ENCODE data around the gene UBE2J2. TPM values are rescaled to one million over a fixed set of nuclear protein-coding genes. Genes with fewer than 3 reads are reported as not detected.

UBE2J2 gene
- total RNA-seq, 1 donor from 2014 or later: 65.1 TPM

DNA sequence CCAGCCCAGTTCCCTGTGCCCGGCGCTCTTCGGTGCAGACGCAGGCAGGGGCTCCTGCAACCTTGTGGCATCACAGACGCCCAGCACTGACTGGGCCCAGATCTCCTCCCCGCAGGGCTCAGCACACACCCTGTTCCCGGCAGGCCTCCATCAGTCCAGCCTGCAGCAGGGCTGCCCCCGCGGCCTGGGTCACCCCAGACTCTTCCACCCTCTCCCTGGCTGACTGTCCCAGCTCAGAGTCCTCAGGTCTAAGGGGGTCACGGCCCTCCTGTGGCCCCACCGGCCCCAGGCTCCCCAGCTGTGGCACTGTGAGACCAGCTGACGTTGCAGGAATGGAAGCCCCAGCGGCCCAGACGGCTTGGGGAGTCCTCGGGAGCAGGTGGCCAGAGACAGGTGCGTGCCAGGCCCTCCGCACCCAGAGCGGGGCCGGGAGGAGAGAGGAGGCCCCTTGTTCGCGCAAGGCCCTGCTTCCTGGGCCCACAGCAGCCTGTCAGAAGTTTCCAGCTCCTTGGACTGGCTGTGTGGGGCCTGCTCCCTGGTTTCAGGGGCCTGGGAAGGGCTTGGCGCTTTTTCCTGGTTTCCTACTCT is 37.4 kb downstream of the UBE2J2 start:
- DNase-seq (ENCODE audit: low read depth): no peak
- Histone ChIP-seq H3K4me3 (ENCODE audit: low read depth, low read length) (no peak overlapping the region), H3K36me3 (ENCODE audit: control insufficient read depth, insufficient read depth, low read length) (peaks cover 2% of the 10 kb centered on the region), H3K27me3 (ENCODE audit: control insufficient read depth, insufficient read depth, low read length) (peaks cover 22% of the 10 kb centered on the region)
- TF ChIP-seq, protein P1, sequence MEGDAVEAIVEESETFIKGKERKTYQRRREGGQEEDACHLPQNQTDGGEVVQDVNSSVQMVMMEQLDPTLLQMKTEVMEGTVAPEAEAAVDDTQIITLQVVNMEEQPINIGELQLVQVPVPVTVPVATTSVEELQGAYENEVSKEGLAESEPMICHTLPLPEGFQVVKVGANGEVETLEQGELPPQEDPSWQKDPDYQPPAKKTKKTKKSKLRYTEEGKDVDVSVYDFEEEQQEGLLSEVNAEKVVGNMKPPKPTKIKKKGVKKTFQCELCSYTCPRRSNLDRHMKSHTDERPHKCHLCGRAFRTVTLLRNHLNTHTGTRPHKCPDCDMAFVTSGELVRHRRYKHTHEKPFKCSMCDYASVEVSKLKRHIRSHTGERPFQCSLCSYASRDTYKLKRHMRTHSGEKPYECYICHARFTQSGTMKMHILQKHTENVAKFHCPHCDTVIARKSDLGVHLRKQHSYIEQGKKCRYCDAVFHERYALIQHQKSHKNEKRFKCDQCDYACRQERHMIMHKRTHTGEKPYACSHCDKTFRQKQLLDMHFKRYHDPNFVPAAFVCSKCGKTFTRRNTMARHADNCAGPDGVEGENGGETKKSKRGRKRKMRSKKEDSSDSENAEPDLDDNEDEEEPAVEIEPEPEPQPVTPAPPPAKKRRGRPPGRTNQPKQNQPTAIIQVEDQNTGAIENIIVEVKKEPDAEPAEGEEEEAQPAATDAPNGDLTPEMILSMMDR (IDR thresholded peaks at IDR 0.05; ENCODE audit: insufficient read depth, low read length, poor library complexity, severe bottlenecking): no peak

DNA sequence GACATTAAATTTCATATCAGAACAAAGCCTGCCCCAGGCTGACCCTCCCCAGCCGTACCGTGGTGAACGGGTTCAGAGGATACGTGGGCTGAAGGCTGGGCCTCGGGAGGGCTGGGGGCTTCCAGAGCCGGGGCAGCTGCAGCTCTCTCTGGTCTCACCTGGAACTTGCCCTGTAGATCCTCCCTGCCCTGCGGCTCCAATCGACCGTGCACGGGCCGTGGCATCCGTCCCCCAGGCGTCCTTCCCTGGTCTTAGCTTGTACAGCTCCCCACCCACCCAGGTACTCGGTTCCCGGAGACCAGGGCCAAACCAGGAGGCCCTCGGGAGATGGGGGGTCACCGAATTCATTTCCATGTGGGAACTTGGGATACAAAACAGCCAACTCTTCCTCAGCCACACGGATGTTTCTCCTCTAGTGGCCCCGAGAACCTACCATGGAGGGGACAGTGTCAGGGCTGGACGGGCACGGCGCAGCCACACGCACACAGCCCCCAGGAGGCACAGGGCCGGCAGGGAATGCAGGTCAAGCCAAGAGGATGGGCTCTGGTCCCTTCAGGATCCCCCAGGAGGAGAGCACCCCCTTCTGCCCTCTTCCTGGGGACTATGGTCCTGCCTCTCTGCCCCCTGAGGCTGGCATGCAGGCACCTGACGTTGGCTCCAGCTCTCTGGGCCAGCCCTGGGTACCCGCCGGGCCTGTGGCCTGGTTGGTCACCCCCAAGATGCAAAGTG is 38.5 kb downstream of the UBE2J2 start:
- Histone ChIP-seq H3K4me3 (ENCODE audit: low read depth, low read length) (no peak overlapping the region), H3K27me3 (ENCODE audit: control insufficient read depth, insufficient read depth, low read length) (peaks cover 16% of the 10 kb centered on the region), H3K36me3 (ENCODE audit: control insufficient read depth, insufficient read depth, low read length) (peaks cover 2% of the 10 kb centered on the region)
- TF ChIP-seq, protein P1 (IDR thresholded peaks at IDR 0.05; ENCODE audit: insufficient read depth, low read length, poor library complexity, severe bottlenecking): no peak
- no peak for DNase-seq (ENCODE audit: low read depth)

DNA sequence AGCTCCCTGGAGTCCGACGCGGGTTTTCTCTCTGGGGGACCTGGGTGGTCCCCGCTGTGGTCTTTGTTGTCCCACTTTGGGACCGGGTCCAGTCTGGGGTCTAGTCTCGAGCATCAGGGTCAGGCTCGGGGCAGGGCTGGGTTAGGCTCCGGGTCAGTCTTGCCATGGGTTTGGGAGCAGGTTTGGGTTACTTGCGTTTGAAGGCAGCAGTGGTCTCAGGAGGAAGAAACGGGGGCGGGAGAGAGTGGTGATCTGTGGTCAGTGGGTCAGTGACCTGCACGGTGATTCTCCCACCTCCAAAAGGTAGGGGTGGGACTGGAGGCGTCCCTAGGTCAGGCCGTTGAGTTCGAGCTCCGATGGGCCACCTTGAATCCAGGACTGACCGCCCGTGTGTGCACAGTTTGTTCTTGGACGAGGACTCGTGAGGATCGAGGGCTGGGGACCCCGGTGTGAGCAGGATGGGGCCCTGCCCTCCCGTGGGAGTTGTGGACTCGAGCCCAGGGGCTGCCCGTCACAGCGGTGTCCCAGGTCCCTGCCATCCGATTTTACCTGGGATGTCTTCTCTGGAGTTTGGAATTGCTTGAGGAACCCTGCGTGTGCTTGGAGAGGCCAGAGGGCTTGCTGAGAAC is 39.4 kb downstream of the UBE2J2 start:
- TF ChIP-seq, protein P1 (IDR thresholded peaks at IDR 0.05; ENCODE audit: insufficient read depth, low read length, poor library complexity, severe bottlenecking): no peak
- DNase-seq (ENCODE audit: low read depth): no peak
- Histone ChIP-seq H3K4me3 (ENCODE audit: low read depth, low read length) (no peak overlapping the region), H3K36me3 (ENCODE audit: control insufficient read depth, insufficient read depth, low read length) (peaks cover 2% of the 10 kb centered on the region), H3K27me3 (ENCODE audit: control insufficient read depth, insufficient read depth, low read length) (peaks cover 7% of the 10 kb centered on the region)

DNA sequence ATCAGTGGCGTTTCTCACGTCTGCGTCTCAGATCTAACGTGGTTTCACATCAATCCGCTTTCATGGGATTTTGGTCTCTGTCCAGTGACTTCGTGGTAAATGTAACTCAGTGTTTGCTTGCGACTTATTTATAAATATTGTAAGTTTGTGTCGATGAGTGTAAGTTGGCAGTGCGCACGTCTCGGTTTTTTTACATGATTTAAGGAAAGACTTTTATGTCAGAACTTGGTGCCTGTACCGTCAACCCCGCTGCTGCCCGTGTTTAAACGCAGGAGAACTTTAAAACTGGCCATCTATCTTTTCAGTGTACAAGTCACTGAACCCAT is 40.1 kb downstream of the UBE2J2 start:
- Histone ChIP-seq H3K27me3 (ENCODE audit: control insufficient read depth, insufficient read depth, low read length) (peaks cover 4% of the 10 kb centered on the region), H3K4me3 (ENCODE audit: low read depth, low read length) (no peak overlapping the region), H3K36me3 (ENCODE audit: control insufficient read depth, insufficient read depth, low read length) (peaks cover 2% of the 10 kb centered on the region)
- TF ChIP-seq, protein P1 (IDR thresholded peaks at IDR 0.05; ENCODE audit: insufficient read depth, low read length, poor library complexity, severe bottlenecking): no peak
- DNase-seq (ENCODE audit: low read depth): no peak

DNA sequence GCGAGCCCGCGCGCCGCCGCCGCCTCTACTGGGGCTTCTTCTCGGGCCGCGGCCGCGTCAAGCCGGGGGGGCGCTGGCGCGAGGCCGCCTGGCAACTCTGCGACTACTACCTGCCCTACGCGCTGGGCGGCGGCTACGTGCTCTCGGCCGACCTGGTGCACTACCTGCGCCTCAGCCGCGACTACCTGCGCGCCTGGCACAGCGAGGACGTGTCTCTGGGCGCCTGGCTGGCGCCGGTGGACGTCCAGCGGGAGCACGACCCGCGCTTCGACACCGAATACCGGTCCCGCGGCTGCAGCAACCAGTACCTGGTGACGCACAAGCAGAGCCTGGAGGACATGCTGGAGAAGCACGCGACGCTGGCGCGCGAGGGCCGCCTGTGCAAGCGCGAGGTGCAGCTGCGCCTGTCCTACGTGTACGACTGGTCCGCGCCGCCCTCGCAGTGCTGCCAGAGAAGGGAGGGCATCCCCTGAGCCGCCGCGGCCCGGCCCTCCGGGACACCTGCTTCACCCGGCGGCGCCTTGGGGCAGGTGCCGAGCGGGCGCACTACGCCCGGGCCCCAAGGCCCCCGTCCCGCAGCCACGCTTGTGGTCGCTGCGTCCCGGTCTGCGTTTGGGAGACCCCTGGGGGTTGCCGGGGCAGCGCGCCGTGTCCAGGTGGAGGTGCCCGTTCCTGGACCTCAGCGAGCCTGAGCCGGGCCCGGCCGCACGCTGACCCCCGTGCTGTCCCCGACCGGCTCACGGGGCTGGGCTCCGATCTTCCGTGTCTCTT is 40.7 kb downstream of the UBE2J2 start:
- TF ChIP-seq, protein P1 (IDR thresholded peaks at IDR 0.05; ENCODE audit: insufficient read depth, low read length, poor library complexity, severe bottlenecking): no peak
- Histone ChIP-seq H3K4me3 (ENCODE audit: low read depth, low read length) (no peak overlapping the region), H3K36me3 (ENCODE audit: control insufficient read depth, insufficient read depth, low read length) (peaks cover 2% of the 10 kb centered on the region), H3K27me3 (ENCODE audit: control insufficient read depth, insufficient read depth, low read length) (peaks cover 3% of the 10 kb centered on the region)
- no peak for DNase-seq (ENCODE audit: low read depth)

Data from kidney epithelial cell (primary cell).